Glomerular visceral epithelial cell (primary cell): ENCODE measurements around the gene DSTN.

Source experiments
- DNase-seq: peaks from one replicate; pipeline ENCODE4 v3.0.0-alpha.2; 2016; ENCODE audit errors: extremely low spot score

The DSTN gene

GRCh38 chr20:17569616-17570346 is at the start of gene DSTN:
TSS of gene DSTN (plus strand) at chr20:17570075. CDS start at chr20:17570209, 134 bp downstream.
- peak; percentile 97 for DNase-seq

GRCh38 chr20:17520583-17520982 is 49.3 kb upstream of the DSTN start:
- no peak for DNase-seq

DNA sequence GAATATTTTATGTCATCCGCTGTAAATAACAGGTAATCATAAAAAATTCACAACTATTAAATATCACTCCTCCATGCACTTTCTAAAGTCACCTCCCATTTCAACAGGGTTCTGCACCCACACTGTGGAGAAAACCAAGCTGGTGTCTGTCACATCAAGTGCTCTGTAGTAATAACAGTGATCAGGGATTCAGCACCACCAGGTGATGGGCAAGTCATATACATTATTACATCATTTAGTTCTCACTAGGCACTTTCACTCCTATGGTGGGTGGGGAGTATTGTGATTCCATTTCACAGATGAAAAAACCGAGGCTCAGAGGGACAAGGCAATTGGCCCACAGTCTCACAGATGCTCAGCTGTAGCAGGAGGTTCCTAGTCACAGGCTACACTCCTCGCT is 47.3 kb upstream of the DSTN start:
- no peak for DNase-seq

DNA sequence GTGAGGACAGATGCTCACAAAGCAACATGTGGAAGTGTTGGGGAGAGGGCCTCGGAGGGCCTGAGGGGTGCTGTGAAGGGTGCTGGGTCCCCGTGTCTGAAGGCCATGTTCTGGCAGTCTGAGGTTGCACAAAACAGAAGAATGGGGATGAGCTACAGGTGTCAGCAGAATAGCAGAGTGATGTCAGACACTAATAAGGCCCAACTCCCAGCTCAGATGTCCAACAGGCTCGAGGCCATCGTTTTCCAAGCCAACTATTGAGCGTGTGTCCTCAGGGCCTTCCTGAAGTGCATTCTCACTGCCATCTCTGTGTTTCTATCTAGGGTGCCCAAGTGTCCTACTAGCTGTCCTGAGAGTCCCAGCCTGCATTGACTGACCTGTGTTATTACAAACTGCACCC is 46.5 kb upstream of the DSTN start:
- no peak for DNase-seq

DNA sequence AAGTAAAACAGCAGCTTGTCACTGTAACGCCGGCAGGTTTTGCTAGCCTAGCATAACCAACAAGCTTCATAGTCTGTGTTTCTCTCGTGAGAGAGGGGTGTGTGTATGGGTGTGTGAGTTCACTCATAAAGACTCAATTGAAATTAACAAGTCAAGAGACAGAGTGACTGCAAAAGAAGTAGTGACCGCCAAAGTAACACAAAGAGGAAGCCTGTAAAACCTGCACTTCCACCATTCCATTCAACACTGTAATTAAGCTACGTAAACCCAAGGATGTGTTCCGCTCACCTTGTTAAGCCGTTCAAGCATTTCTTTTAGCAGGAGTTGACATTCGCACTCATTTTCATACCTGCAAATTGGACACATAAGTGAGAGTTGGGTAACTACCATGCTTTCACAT is 45.3 kb upstream of the DSTN start:
- no peak for DNase-seq

DNA sequence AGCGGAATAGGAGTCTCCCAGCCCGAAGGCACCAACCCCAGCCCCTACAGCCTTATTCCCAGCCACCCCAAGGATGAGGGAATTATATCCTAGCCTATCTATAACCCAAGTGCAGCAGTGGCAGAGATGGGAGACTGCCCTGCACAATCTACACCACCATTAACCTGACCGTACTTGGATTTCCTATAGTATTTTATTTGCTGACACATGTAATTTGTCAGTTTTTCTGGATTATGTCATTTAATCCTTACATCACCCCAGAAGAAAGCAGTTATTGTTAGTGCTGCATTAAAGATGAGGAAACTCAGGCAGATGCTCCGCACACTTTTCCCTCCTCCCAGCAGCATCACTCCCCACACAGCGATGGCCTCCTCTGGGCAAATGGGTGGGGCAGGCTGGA is 44.7 kb upstream of the DSTN start:
- DNase-seq, result no peak

- peak; percentile 33 for DNase-seq
Measured at GRCh38 chr20:17525650-17526049, 44.2 kb upstream of the DSTN start.

DNA sequence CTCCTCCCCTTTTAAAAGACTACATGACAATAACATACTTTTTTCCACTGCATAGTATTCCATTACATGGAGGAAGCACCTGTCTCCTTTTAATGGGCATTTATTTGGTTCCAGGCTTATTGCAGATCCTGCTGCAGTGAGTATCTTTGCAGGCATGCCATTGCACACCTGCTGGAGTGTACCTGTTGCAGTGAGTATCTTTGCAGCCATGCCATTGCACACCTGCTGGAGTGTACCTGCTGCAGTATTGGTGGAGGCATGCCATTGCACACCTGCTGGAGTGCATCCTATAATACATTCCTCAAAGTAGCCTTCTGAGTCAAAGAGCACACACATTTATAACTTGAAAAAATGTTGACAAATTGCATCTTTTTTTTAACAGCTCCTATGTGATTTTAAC is 40.3 kb upstream of the DSTN start:
- DNase-seq, result no peak

- DNase-seq, result no peak
Measured at GRCh38 chr20:17530153-17530552, 39.7 kb upstream of the DSTN start.

GRCh38 chr20:17530716-17531664 is 38.9 kb upstream of the DSTN start, which contains the start of gene BFSP1:
TSS of gene BFSP1 (minus strand) at chr20:17531379. CDS start at chr20:17531329, 50 bp downstream.
- DNase-seq, result peak; percentile 65

GRCh38 chr20:17531665-17532025 is 38.2 kb upstream of the DSTN start:
- no peak for DNase-seq

- peak; percentile 41 for DNase-seq
Measured at GRCh38 chr20:17533396-17533795, 36.5 kb upstream of the DSTN start.

DNA sequence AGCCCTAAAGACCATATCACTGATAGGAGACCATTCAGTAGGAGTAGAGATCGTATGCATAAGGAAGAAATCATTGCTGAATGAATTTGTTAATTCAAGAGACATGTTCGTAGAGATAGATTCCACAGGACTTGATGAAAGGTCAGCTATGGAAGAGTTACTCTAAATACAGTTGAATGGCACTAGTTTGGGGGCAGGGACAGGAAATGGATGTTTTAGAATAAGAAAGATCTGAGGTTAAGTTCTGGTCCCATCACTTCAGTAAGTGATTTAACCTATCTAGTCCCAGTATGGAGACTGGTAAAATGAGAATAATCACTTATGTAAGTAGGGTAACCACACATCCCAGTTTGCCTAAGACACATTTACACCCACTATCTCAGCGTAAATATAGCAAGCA is 35.8 kb upstream of the DSTN start:
- DNase-seq, result no peak

- peak; percentile 82 for DNase-seq
Measured at GRCh38 chr20:17536944-17537444, 32.9 kb upstream of the DSTN start.

GRCh38 chr20:17537959-17538358 is 31.9 kb upstream of the DSTN start:
- DNase-seq, result no peak

DNA sequence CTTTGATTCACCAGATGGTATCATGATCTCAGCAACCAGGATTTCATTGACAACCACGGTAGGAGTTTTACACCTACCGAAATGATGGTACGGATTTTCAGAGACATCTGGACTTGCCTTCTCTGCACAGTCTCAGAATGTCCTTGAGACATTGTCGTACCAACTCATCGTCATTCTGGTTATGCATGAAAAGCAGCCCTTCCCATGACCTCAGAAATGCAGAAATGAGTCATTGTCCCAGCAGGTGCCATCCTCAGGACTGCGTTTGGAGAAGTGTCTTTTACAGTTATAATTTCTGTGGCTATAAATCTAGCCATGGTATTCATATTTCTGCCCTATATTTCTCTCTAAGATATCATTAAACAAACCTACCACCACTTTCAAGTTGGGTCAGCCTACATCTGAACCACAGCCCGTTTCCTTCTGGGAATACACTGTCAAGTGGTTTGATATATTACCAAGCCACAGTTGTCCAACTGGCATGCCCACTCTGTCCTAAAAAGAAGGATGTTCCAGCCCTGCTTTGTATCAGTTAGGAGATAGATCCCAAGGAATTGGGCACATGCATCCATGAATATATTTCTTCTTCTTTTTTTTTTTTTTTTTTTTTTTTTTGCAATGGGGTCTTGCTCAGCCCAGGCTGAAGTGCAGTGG is 31.2 kb upstream of the DSTN start:
- peak; percentile 49 for DNase-seq

GRCh38 chr20:17541596-17541995 is 28.3 kb upstream of the DSTN start:
- no peak for DNase-seq

DNA sequence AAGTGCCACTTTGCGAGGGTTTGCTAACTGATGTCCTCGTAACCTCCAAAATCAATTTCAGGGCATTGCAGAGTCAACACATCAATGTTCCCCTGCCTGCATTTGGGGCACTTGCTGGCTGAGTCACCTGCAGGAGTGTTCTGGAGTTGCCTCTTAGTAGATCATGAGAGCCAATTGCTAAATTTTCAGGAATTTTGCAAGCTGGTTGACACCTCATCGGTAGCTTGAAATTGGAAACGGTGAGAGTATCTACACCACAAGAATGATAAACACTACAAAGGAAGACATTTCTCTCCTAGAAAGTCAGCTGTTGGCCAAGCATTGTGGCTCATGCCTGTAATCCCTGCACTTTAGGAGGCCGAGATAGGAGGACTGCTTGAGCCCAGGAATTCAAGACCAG is 27.9 kb upstream of the DSTN start:
- DNase-seq, result no peak

GRCh38 chr20:17542481-17542880 is 27.4 kb upstream of the DSTN start:
- DNase-seq, result no peak

DNA sequence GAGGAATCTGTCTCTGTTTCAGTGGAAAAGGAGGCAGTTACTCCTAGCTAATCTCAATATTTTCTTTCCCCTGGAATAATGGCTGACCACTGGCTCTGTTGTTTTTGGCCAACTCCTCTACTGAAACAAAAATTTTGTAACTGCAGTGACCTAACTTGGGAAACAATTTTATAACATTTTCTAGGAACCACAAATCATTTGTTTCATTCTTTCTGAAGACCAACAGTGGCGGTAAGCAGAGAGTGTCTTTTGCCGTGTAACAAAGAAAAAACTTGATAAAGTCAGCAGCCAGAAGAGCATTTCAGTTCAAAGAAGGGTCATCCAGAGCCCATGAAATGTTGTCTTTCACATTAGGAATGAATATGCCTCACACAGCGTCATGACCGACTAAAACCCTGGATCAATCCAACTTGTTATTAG is 26.9 kb upstream of the DSTN start:
- DNase-seq, result peak; percentile 40

GRCh38 chr20:17543531-17544131 is 26.2 kb upstream of the DSTN start:
- no peak for DNase-seq

GRCh38 chr20:17545127-17545526 is 24.7 kb upstream of the DSTN start:
- no peak for DNase-seq
